ELR (cell line): ENCODE measurements around the gene CFAP70.
"Not testable (repeated sequence)": the region's sequence is repeated elsewhere in the genome, so short reads cannot be mapped to it uniquely, and the experiment has no call there.

Experiments used
- DNase-seq: peaks from one replicate; pipeline ENCODE4 v3.0.0-alpha.2; 2015; ENCODE audit warnings: low read depth

CFAP70 gene

GRCh38 chr10:73339436-73339835 lies 19.2 kb downstream of the CFAP70 start:
- DNase-seq, result no peak

DNA sequence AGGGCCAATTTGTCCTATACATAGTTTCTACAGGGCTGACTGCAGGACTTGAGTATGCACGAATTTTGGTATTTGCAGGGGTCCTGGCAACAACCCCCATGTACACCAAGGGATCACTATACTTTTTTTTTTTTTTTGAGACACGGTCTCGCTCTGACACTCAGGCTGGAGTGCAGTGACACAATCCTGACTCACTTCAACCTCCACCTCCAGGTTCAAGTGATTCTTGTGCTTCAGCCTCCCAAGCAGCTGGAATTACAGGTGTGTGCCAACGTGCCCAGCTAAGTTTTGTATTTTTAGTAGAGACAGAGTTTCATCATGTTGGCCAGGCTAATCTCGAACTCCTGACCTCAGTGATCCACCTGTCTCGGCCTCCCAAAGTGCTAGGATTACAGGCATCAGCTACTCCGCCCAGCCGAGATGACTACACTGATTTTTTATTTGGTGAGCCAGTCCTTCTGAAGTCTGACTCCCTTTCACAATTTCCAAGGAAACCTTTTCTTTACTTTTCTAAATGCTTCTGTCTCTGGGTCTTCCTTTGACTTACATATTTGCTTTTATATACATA lies 19.8 kb downstream of the CFAP70 start:
- peak; percentile 41 for DNase-seq

- DNase-seq, result no peak
Observed at GRCh38 chr10:73333202-73333601, 25.5 kb downstream of the CFAP70 start.

DNA sequence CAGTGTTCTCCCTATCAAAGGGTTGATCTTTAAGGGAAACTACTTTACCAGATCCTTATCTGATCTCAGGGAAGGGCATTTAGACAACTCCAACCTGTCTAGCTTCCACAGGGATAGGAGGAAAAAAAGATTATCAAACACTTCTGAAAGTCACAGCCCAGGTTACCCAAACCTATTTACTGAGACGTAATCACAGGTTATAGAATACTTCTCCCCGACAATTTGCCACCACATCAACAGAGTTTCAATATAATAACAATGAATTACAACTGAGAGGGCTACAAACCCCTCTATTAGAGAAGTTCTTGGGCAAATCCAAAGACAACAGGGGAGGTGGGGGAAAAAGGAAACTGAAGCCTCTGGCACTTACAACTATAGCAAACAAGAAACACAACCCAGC lies 26.3 kb downstream of the CFAP70 start:
- no peak for DNase-seq

DNA sequence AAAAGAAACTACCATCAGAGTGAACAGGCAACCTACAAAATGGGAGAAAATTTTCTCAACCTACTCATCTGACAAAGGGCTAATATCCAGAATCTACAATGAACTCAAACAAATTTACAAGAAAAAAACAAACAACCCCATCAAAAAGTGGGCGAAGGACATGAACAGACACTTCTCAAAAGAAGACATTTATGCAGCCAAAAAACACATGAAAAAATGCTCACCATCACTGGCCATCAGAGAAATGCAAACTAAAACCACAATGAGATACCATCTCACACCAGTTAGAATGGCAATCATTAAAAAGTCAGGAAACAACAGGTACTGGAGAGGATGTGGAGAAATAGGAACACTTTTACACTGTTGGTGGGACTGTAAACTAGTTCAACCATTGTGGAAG lies 30.1 kb downstream of the CFAP70 start:
- not testable (repeated sequence) for DNase-seq

DNA sequence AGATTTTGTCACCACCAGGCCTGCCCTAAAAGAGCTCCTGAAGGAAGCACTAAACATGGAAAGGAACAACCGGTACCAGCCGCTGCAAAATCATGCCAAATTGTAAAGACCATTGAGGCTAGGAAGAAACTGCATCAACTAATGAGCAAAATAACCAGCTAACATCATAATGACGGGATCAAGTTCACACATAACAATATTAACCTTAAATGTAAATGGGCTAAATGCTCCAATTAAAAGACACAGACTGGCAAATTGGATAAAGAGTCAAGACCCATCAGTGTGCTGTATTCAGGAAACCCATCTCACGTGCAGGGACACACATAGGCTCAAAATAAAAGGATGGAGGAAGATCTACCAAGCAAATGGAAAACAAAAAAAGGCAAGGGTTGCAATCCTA lies 33.4 kb downstream of the CFAP70 start:
- not testable (repeated sequence) for DNase-seq

DNA sequence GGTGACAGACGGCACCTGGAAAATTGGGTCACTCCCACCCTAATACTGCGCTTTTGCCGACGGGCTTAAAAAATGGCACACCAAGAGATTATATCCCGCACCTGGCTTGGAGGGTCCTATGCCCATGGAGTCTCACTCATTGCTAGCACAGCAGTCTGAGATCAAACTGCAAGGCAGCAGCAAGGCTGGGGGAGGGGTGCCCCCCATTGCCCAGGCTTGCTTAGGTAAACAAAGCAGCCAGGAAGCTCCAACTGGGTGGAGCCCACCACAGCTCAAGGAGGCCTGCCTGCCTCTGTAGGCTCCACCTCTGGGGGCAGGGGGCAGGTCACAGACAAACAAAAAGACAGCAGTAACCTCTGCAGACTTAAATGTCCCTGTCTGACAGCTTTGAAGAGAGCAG lies 35.1 kb downstream of the CFAP70 start:
- not testable (repeated sequence) for DNase-seq

GRCh38 chr10:73310475-73310874 lies 48.2 kb downstream of the CFAP70 start:
- DNase-seq, result no peak

DNA sequence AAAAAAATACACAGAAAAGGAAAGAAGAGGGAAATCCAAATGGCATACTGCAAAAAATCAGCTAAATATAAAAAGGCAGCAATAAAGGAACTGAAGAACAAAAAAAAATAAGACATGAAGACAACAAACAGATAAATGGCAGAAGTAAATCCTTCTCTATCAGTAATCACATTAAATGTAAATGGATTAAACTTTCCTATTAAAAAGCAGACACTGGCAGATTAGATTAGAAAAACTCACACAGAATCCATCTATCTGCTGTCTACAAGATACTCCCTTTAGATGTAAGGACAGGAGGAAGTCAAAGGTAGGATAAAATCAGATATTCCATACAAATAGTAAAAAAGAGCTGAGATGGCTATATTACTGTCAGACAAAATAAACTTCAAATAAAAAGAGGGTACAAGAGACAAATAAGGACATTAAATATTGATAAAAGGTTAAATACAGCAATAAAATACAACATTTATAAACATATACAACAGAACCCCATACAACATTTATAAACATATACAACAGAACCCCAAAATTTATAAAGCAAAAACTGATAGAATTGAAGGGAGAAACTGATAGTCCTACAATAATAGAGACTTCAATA lies 51.4 kb downstream of the CFAP70 start:
- no peak for DNase-seq

DNA sequence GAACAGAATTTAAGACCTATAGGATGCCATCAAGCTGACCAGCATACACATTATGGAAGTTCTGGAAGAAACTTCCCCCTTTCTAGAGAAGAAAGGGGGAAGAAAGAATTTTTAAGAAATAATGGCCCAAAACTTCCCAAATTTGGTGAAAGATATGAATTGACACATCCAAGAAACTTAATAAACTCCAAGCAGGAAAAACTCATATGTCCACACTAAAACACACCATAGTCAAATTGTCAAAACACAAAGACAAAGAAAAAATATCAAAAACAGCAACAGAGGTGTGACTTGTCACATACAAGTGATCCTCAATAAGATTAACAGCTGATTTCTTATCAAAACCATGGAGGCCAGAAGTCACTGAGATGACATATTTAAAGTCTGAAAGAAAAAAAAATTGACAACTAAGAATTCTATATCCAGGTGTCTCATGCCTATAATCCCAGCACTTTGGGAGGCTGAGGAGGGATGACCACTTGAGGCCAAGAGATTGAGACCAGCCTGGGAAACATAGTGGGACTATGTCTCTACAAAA lies 52.4 kb downstream of the CFAP70 start:
- DNase-seq, result no peak

DNA sequence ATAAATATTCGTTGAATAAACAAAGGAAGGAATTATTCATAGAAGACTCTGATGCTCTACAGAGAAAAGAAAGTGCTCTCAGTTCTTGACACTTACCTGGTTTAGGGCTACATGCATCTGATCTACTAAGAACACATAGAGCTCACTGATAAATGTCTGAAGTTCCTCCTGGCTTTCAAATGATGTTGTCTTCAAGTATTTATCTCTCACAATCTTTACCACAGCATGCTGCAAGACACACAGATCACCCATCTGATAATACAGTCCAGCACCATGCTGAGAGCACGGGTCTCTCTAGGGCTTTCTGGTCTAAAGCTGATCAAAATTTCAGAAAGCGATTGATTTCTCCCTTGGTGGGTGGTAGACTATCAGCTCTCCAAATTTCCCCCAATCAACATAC lies 61.7 kb downstream of the CFAP70 start:
- DNase-seq, result no peak

GRCh38 chr10:73293461-73293860 lies 65.2 kb downstream of the CFAP70 start:
- no peak for DNase-seq

DNA sequence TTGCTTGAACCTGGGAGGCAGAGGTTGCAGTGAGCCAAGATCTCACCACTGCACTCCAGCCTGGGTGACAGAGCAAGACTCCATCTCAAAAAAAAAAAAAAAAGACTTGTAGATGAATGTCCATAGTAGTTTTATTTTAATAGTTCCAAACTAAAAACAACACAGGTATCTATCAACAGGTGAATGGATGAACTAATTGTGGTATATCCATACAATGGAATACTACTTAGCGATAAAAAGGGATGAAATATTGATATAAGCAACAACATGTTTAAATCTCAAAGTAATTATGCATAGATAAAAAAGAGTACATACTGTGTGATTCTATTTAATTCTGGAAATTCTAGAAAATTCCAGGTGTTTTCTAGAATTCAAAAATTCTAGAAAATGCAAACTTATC lies 68.7 kb downstream of the CFAP70 start:
- no peak for DNase-seq

DNA sequence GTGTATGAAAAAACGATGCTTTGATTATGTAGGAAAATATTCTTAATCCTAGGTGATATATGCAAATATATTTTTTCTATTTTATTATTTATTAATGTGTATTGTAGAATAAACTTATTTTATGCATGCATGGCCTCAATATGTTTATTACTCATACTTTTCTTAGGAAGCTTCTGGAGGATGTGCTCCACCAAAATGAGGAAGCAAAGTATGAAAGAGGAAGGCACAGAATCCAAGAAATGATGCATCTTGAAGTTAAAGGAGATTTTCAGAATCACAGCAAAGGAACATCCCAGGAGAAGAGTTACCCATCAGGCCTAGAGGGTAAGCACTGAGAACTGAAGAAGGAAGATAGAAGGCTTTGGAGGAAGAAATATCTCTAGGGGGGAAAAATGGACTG lies 71.2 kb downstream of the CFAP70 start:
- DNase-seq, result no peak

- DNase-seq, result no peak
Observed at GRCh38 chr10:73281097-73281496, 77.6 kb downstream of the CFAP70 start.

DNA sequence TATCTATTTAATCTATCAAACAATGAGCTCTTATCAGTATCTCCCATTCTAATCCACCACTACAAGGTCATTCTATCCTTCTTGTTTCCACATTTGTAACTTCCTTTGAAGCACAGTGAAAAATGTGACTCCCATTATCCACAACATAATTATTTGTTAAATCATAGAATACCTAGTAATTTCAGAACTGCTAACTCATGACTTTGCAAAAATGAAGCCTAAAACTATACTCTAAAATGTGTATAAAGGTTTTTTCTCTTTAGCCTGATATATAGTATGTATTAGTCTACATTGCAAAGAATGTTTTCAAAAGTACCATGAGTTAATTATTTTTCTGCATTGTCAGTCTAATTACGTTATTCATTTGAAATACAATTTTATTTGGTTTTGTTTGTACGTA lies 94.2 kb downstream of the CFAP70 start:
- DNase-seq, result no peak

GRCh38 chr10:73263693-73264347 lies 94.8 kb downstream of the CFAP70 start:
- peak; percentile 68 for DNase-seq

GRCh38 chr10:73262880-73263555 lies 95.6 kb downstream of the CFAP70 start:
- DNase-seq, result no peak

- peak; percentile 94 for DNase-seq
Observed at GRCh38 chr10:73262105-73262730, 96.4 kb downstream of the CFAP70 start.

GRCh38 chr10:73261362-73261995 lies 97.2 kb downstream of the CFAP70 start:
- DNase-seq, result no peak

DNA sequence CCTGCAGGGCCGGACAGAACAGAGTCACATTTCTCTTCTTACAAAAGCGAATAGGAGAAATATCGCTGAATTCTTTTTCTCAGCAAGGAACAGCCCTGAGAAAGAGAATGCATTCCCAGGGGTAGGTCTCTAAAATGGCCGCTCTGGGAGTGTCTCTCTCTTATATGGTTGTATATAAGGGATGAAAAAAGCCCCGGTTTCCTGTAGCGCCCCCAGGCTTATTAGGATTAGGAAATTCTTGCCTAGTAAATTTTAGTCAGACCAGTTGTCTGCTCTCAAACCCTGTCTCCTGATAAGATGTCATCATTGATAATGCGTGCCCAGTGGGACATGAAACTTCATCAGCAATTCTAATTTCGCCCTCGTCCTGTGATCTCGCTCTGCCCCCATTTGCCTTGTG lies 100.1 kb downstream of the CFAP70 start:
- peak; percentile 19 for DNase-seq

DNA sequence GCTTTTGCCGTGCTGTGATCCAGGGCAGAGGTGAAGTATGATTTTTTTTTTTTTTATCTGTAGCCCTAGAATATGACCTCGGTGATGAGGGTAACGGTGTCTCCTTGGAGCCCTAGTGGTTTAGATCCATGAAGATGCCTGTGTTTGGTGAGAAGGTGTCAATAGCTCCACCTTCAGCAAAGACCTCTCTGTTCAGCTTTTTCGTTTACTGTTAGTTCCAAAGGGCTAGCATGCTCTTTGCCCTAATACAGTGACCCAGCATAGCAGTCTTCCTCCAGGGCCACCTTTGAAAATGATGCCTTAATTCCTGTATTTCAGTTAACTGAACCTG lies 105.5 kb downstream of the CFAP70 start:
- peak; percentile 44 for DNase-seq
